Breast epithelium (tissue), 4 donors: ENCODE data around the gene ABCA6. TPM values are rescaled to one million over a fixed set of nuclear protein-coding genes. Genes with fewer than 3 reads are reported as not detected.
A peak's percentile ranks its signal among the peaks of the same experiment; 100 is the strongest.

Source experiments
- DNase-seq, 2 donors: peaks; one replicate each; pipeline ENCODE4 v3.0.0-alpha.2; 2019; ENCODE audit warnings: low spot score in 2 of 2
- H3K27ac ChIP-seq, 2 donors: fragments of 200-600 bp; sonication (generic) in 1 of 2; one replicate each; pipeline ENCODE4 v1.5.1; 2016 to 2019; ENCODE audit warnings: mild to moderate bottlenecking in 1 of 2
- H3K27me3 ChIP-seq, 2 donors: fragments of 200-600 bp; sonication (generic) in 1 of 2; one replicate each; pipeline versions ENCODE4 v1.5.1 to v1.6.0; 2017 to 2019; ENCODE audit warnings: control low read depth in 1 of 2, mild to moderate bottlenecking in 1 of 2
- H3K36me3 ChIP-seq: fragments of 200-600 bp; one replicate; pipeline ENCODE4 v1.5.1; 2019
- H3K4me1 ChIP-seq, 2 donors: fragments of 200-600 bp; sonication (generic); one replicate each; pipeline ENCODE4 v1.5.1; 2016 to 2019; ENCODE audit warnings: control low read depth in 1 of 2
- H3K4me3 ChIP-seq, 3 donors: fragments of 200-600 bp; sonication (generic); 1 replicate in 2 of 3; 2 replicates in 1 of 3; pipeline ENCODE4 v1.5.1; 2016 to 2019; ENCODE audit warnings: mild to moderate bottlenecking in 3 of 3, moderate library complexity in 2 of 3
- H3K9me3 ChIP-seq, 2 donors: fragments of 200-600 bp; sonication (generic) in 1 of 2; one replicate each; pipeline ENCODE4 v1.5.1; 2016 to 2019; ENCODE audit warnings: control low read depth in 1 of 2
- CTCF ChIP-seq, 3 donors: fragments of 450-650 bp; IDR thresholded peaks; one replicate each; pipeline ENCODE4 v1.5.1; 2016 to 2017; ENCODE audit warnings: antibody characterized with exemption in 3 of 3, mild to moderate bottlenecking in 3 of 3, moderate library complexity in 3 of 3
- POLR2A ChIP-seq: fragments of 450-650 bp; IDR thresholded peaks from one replicate; pipeline ENCODE4 v1.6.1; 2016; ENCODE audit warnings: antibody characterized with exemption, mild to moderate bottlenecking, moderate library complexity
- POLR2AphosphoS5 ChIP-seq, 3 donors: sonication (generic); formaldehyde crosslinking; IDR thresholded peaks; one replicate each; pipeline ENCODE4 v1.6.1; 2017; ENCODE audit warnings: antibody characterized with exemption in 3 of 3
- intact Hi-C: fragments of 100-400 bp; cut with DNase I; formaldehyde crosslinking; loops from one replicate; pipeline ENCODE4 v1.15.1; 2023; ENCODE audit warnings: low total_unique reads
- total RNA-seq, 3 donors: library from RNA; depleted of rRNA; stranded (reverse); fragments of >200 nt; gene quantifications; one replicate each; pipeline ENCODE4 v1.1.0, GENCODE V29; 2016

The ABCA6 gene
- total RNA-seq, 3 donors from 2014 or later: 61.2 to 198 (median 122) TPM

DNA sequence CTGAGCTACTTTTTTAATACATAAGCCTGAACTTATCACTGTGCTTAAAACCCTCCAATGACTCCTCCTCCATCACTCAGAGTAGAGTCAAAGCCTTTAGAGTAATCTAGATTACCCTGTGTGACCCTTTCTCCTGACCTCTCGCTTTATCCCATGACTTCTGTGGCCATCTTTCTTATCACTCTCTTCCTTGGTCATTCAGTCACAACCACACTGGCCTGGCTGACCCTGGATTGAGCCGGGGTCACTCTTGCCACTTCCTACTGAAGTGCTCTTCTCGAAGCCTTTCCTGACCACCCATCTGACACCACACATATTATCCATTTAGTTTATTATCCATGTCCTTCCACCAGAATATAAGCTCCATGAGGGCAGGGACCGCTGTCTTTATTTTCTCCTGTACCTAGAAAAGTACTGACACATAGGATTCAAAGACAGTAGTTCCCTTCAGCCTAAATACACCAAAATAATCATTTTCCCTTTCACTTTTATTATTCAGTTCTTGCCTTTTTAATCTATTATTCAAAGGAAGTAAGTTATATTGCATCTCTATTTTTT, 53.0 kb downstream of the ABCA6 start:
- H3K27me3 ChIP-seq: no peaks in the 10 kb centered on the region
- no peak for DNase-seq
- H3K4me1 ChIP-seq: no peaks in the 10 kb centered on the region
- H3K9me3 ChIP-seq: no peaks in the 10 kb centered on the region
- intact Hi-C loops: no loop called here
- no peak overlapping the region for H3K4me3 ChIP-seq
- H3K27ac ChIP-seq: no peak overlapping the region
- TF ChIP-seq POLR2AphosphoS5 (IDR thresholded peaks at IDR 0.05) (no peak), POLR2A (no peak), CTCF (IDR thresholded peaks at IDR 0.05) (no peak)
- H3K36me3 ChIP-seq: no peaks in the 10 kb centered on the region

- no peak for DNase-seq
- TF ChIP-seq POLR2A (no peak), POLR2AphosphoS5 (IDR thresholded peaks at IDR 0.05) (no peak), CTCF (IDR thresholded peaks at IDR 0.05) (no peak)
- H3K9me3 ChIP-seq: no peaks in the 10 kb centered on the region
- H3K27me3 ChIP-seq: no peaks in the 10 kb centered on the region
- no peak overlapping the region for H3K27ac ChIP-seq
- intact Hi-C loops: no loop called here
- no peak overlapping the region for H3K4me3 ChIP-seq
- no peaks in the 10 kb centered on the region for H3K4me1 ChIP-seq
- H3K36me3 ChIP-seq: no peaks in the 10 kb centered on the region
These were observed 55.1 kb downstream of the ABCA6 start for GRCh38 chr17:69086641-69087040.

GRCh38 chr17:69084911-69085310, 56.8 kb downstream of the ABCA6 start:
- no peak for DNase-seq
- intact Hi-C loops: no loop called here
- Histone ChIP-seq H3K9me3 (no peaks in the 10 kb centered on the region), H3K4me1 (no peaks in the 10 kb centered on the region), H3K27me3 (no peaks in the 10 kb centered on the region), H3K4me3 (no peak overlapping the region), H3K27ac (no peak overlapping the region), H3K36me3 (no peaks in the 10 kb centered on the region)
- TF ChIP-seq CTCF (IDR thresholded peaks at IDR 0.05): peak in 1 of 3 donors; percentile 17
- no peak for TF ChIP-seq POLR2A
- no peak for TF ChIP-seq POLR2AphosphoS5 (IDR thresholded peaks at IDR 0.05)

GRCh38 chr17:69082696-69083095, 59.0 kb downstream of the ABCA6 start:
- no peak for DNase-seq
- Histone ChIP-seq H3K27me3 (no peaks in the 10 kb centered on the region), H3K4me3 (no peak overlapping the region), H3K27ac (no peak overlapping the region), H3K36me3 (no peaks in the 10 kb centered on the region), H3K9me3 (no peaks in the 10 kb centered on the region), H3K4me1 (no peaks in the 10 kb centered on the region)
- intact Hi-C loops: no loop called here
- TF ChIP-seq POLR2AphosphoS5 (IDR thresholded peaks at IDR 0.05) (no peak), POLR2A (no peak), CTCF (IDR thresholded peaks at IDR 0.05) (no peak)

GRCh38 chr17:69078864-69079263, 62.8 kb downstream of the ABCA6 start:
- no peak for TF ChIP-seq POLR2AphosphoS5 (IDR thresholded peaks at IDR 0.05)
- TF ChIP-seq CTCF (IDR thresholded peaks at IDR 0.05): no peak
- TF ChIP-seq POLR2A: no peak
- Histone ChIP-seq H3K27ac (no peak overlapping the region), H3K27me3 (no peaks in the 10 kb centered on the region), H3K36me3 (no peaks in the 10 kb centered on the region), H3K4me3 (no peak overlapping the region), H3K9me3 (peaks cover 0 to 9% of the 10 kb centered on the region in 2 donors), H3K4me1 (no peaks in the 10 kb centered on the region)
- intact Hi-C loops: no loop called here
- DNase-seq: no peak
